GM15510 (cell line): ENCODE data around the gene LPO.

Experiments used
- POLR2A ChIP-seq: IDR thresholded peaks from 3 replicates; pipeline ENCODE4 v1.6.1; 2011; ENCODE audit warnings: borderline replicate concordance; ENCODE audit not compliant: insufficient read length; ENCODE audit errors: extremely low read depth

LPO gene

DNA sequence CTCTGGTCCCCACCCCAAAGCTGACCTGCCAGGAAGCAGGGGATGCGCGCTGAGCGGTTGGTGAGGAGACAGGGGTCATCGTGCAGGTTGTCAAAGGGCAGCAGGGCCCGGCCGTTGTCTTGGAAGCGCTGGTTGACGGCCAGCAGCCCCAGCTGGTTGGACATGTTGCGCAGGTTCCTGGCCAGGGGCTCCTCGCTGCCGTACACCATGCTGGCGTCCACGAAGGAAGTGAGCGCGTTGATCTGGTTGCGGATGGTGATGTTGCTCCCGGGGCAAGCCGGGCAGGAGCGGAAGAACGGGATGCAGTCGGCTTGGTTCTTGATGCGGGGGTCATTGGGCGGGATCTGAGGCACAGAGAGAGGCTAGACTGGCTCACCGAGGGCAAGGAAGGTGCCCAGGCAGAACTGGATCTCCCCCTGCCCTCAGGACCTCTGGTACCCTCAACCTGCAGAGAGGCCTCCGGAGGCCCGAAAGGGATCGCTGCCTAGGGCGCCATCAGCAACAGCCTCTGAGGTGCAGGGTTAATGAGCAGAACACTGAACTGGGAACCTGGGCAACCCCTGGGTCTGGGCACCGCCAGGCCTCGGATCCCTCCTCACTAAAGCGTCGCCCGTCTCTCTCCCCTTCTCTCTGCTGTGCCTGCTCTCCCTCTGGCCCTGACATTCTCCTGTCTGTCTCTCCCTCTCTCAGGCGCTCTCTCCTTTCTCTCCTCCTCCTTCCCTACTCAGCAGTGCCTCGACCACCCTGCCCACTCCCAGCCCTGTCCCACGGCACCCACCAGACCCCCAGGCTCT is 39.6 kb downstream of the LPO start:
- TF ChIP-seq POLR2A = no peak

- TF ChIP-seq POLR2A = no peak
Measured at GRCh38 chr17:58278661-58279015, 40.3 kb downstream of the LPO start.

- TF ChIP-seq POLR2A = no peak
Measured at GRCh38 chr17:58279016-58279711, 40.8 kb downstream of the LPO start.

DNA sequence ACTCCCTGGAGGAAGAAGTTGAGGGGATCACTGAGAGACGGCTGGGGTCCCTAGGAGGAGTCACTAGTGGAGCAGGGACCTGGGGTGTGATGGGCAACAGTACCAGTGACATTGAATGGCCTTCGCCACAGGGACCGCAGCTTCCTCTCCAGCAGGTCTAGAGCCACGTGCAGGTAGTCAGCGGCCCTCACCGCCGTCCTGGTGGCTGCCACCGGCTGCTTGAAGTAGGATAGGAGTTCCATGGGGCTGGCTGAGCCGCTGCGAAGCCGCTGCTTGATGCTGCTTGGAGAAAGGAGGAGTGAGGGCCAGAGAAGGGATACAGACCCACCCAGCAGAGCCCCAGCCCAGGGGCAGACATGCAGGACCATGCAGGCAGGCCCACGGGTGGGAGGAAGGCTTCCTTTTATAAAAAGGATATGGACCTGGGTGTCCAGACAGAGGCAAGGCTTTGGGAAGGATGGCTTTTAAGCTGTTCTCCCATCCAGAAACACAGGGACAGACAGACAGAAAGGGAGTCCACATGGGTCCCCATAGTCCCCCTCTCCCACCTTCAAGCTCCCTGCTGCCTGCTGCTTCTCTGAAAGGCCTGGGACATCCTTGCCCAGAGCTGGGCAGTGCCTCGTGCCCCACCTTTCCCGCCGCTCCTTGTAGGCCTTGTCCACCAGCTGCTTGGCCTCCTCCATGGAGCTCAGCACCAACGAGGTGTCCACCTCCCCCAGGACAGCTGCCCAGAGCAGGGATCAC is 41.5 kb downstream of the LPO start:
- no peak for TF ChIP-seq POLR2A

DNA sequence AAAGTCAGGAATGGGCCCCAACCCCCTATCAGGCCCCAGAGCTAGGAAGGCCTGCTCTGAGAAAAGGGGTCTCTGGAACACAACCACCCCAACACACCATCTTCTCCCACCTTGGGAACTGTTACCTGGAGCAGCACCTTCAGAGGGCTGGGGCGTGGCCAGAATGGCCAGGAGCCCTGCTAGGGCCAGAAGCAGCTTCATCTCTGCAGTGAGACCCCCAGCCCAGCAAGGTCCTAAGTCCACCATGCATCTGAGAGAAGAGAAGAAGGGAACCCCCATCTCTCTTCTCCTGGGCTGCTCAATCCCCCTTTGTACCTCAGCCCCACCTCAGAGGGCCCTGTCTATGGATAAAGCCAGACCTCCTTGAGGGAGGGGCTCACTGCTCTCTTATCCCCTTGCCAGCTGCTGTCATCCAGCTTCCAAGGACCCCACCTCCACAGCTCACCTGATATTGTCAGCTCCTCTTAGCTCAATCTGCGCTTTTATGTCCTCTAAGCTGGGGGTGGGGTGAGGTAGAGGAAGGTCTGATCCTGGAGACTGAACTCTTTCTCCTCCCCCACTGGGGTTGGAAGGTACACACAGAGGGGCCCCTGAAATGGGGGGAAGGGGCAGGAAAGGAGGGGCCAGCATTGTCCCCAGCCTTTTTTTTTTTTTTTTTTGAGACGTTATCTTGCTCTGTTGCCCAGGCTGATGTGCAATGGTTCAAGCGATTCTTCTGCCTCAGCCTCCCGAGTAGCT is 42.3 kb downstream of the LPO start, which contains the start of gene MPO:
MPO (minus strand) TSS at position 456 of the 738 bp plus-strand sequence; CDS start at position 279, 177 bp downstream.
- no peak for TF ChIP-seq POLR2A

- TF ChIP-seq POLR2A = no peak
Measured at GRCh38 chr17:58281511-58282011, 43.2 kb downstream of the LPO start.

DNA sequence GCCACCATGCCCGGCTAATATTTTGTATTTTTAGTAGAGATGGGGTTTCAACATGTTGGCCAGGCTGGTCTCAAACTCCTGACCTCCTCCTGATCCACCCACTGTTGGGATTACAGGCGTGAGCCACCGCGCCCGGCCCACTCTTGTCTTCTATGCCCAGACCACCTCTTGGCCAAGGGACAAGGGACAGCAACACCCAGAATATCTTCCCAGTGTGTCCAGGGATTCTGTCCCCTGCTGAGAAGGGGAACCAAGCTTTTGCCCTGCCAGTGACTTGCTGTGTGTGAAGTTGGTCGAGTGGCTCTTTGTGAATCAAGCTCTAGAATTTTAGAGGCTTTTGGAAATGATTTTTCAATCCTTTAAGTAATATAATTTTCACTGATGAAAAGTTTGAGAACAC is 44.1 kb downstream of the LPO start:
- TF ChIP-seq POLR2A = no peak

GRCh38 chr17:58283674-58284612 is 45.6 kb downstream of the LPO start:
- TF ChIP-seq POLR2A = no peak

- TF ChIP-seq POLR2A = no peak
Measured at GRCh38 chr17:58284613-58285421, 46.4 kb downstream of the LPO start.

- no peak for TF ChIP-seq POLR2A
Measured at GRCh38 chr17:58285422-58285810, 47.0 kb downstream of the LPO start.

GRCh38 chr17:58289869-58290268 is 51.5 kb downstream of the LPO start:
- no peak for TF ChIP-seq POLR2A

DNA sequence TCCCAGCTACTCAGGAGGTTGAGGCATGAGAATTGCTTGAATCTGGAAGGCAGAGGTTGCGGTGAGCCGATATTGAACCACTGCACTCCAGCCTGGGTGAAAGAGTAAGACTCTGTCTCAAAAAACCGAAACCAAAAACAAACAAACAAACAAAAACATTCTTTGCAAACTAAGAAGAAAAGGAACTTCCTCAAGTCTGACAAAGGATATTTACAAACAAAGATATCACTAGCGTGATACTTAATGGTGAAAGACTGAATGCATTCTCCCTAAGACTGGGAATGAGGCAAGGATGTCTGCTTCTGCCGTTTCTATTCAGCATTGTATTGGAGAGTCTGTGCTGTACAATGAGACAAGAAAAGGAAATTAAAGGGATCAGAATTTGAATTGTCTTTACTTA is 52.9 kb downstream of the LPO start:
- TF ChIP-seq POLR2A = no peak

DNA sequence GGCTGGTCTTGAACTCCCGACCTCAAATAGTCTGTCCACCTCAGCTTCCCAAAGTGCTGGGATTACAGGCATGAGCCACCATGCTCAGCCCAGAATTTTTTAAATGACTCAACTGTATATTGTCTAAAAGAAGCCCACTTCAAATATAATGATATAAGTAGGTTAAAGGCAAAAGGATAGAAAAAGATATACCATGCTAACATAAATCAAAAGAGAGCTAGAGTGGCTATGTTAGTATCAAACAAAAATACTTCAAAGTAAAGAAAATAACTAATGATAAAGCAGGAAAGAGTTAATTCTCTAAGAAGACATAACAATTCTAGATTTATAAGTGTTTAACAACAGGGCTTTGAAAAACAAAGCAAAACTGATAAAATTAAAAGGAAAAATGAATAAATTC is 55.6 kb downstream of the LPO start:
- TF ChIP-seq POLR2A = no peak

DNA sequence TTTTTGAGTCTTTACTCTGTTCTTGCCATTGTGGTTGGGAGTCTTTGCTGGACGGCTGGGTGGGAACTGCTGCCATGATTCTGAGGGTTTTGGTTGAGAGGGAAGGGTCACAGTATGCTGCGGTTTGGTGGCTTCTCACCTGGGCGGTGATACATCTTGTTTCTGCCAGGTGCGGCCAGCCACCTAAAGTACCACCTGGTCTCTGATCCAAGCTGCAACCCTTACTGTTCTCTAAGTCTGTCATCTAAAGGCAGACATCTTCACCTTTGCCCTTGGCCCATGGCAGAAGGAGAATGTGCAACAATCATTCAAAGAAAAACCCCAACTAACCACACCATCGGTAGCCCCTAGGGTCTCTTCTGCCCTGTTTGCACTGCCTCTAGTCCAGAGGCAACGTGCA is 62.0 kb downstream of the LPO start:
- TF ChIP-seq POLR2A = no peak
